ENCODE data around the gene ENPP7.

- TF ChIP-seq CTCF (IDR thresholded peaks at IDR 0.05) (no peak), POLR2A (IDR thresholded peaks at IDR 0.05) (no peak)
These were observed 47.3 kb downstream of the ENPP7 start, which contains the start of gene CBX2 for GRCh38 chr17:79777894-79778503.

All from lower leg skin (tissue), 3 donors.